Subcutaneous adipose tissue (tissue), 4 donors: ENCODE results near the gene CPVL. TPM values are rescaled to one million over a fixed set of nuclear protein-coding genes. Genes with fewer than 3 reads are reported as not detected.

Experiments
- total RNA-seq, 4 donors: library from RNA; depleted of rRNA; stranded (reverse); fragments of >200 nt; gene quantifications; one replicate each; pipeline ENCODE4 v1.1.0, GENCODE V29; 2016
- TF ChIP-seq, protein P1 (sequence below): fragments of 450-650 bp; IDR thresholded peaks from one replicate; pipeline ENCODE4 v1.5.1; 2016; ENCODE audit warnings: low read depth, mild to moderate bottlenecking, control low read depth, antibody characterized with exemption, moderate library complexity

Gene CPVL
- total RNA-seq, 4 donors from 2014 or later: 13.0 to 105 (median 36.5) TPM

DNA sequence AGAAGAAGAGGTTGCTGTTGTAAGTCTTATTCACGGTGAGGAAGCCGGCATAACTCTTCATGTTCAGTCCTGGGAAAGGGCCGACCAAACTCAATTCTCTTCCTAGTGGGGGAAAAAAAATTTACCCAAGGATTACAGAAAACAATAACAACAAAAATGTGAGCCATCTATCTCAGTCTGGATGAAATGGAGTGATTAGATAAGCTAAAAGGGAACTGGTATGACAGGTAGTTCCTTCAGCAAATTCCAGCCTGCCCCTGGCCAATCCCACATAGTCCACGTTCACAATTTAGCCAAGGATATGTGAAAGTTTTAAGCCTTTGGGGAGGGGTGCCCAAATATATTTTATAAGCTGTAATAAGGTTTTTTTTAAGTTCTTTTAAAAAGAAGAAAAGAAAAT lies 33.6 kb downstream of the CPVL start:
- TF ChIP-seq, protein P1, sequence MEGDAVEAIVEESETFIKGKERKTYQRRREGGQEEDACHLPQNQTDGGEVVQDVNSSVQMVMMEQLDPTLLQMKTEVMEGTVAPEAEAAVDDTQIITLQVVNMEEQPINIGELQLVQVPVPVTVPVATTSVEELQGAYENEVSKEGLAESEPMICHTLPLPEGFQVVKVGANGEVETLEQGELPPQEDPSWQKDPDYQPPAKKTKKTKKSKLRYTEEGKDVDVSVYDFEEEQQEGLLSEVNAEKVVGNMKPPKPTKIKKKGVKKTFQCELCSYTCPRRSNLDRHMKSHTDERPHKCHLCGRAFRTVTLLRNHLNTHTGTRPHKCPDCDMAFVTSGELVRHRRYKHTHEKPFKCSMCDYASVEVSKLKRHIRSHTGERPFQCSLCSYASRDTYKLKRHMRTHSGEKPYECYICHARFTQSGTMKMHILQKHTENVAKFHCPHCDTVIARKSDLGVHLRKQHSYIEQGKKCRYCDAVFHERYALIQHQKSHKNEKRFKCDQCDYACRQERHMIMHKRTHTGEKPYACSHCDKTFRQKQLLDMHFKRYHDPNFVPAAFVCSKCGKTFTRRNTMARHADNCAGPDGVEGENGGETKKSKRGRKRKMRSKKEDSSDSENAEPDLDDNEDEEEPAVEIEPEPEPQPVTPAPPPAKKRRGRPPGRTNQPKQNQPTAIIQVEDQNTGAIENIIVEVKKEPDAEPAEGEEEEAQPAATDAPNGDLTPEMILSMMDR: no peak

DNA sequence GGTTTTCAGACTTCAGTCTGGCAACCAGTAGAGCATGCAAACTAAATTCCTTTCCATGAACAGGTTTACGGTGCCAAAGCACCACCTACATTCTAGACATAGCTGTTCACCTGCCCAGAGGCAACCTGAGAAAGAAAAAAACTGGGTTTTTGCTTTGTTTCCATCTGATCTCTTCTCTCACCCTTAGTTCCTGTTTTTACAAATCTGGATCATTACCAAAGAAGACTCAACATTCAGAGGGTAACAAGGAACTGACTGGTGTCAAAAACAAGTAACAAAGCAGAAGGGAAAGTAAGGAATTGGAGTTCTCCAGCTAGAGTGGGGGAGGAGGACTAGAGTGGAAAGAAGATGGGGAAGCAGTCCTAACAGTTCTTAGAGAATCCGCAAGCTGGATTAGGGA lies 36.4 kb downstream of the CPVL start:
- TF ChIP-seq, protein P1: no peak

DNA sequence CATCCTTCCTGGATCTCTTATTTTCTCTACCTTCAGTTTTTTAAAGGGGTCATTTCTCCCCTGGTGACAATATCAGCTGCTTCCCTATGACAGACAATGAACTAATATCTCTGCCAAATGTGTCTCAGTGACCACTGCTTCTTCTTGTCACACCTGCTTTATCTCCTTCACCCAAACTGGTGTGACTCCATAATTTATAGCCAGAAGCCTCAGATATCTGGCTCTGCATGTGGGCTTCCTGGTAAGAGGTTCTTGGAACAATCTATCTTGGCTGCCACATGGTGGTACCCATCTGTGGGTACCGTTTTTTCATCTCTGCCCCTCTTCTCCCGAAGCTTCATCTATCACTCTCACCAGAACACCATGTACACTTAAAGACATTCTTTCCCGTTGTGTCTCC lies 37.0 kb downstream of the CPVL start:
- TF ChIP-seq, protein P1: no peak

DNA sequence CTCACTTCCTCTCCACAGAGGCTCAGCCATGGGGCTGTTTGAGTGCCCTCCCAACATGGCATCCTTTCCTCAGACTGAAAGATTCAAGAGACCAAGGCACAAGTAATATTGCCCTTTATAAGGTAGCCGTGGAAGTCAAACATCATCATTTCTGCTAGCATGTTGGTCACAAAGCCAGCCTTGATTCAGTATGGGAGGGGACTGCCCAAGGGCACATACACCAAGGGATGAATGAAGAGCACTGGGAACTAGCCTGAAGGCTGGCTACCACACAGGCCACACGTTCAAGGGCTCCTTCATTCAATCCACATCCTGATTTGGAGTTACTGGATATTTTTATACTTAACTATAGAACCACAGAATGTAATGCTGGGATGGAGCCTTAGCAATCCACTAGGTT lies 39.3 kb downstream of the CPVL start:
- TF ChIP-seq, protein P1: no peak

DNA sequence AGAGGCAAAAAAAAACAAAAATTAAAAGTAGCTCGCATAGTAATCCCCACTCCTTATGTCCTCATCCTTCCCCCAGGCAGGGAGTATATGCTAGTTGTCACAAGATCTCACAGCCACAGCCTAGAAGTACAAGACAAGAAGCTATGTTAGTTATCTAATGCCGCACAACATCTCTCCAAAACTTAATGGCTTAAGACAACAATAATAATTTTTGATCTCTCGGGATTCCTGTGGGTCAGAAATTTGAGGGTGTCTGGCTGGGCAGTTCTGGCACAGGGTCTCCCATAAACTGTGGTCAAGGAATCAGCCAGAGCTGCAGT lies 39.7 kb downstream of the CPVL start:
- TF ChIP-seq, protein P1: no peak

DNA sequence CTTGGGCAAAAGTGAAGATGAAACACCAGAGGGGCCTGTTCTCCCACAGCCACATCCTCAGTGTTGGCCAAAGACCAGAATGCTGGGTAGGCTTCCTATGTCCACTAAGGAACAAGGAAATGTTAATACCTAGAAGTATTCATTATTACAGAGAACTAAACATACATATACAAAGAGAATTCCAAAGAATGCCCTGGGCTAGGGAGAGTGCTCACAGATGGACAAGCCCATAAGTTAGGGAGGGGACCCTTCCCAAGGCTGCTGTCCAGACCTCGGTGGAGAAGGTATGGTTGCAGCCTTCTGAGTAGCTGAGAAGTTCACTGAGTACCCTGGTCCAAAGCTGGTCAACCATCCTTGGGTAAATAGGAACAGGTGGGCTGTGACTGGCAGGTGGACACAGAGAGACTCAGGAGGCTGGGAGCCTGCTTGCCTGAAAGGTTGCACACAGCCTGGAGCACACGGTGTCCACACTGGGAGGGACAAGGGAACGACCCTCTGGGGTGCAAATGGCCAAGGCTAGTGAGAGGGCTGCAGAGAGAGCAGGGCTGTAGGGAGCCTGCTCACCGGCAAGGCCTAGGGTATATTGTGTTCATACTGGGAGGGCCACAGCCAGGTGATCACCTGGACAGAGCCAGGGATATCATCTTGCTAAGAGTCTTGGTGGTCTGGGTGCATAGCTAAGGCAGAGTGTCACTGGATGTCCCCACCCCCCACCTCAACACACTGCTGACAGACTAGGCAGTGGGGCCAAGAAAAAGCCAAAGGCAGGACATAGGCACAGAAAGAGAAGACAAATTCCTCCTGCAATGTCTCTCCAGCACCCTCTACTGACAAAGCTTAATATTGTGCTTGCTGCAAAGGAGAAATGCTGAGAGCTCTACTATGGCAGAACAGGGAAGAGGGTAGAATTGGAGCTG lies 40.3 kb downstream of the CPVL start:
- TF ChIP-seq, protein P1: no peak

DNA sequence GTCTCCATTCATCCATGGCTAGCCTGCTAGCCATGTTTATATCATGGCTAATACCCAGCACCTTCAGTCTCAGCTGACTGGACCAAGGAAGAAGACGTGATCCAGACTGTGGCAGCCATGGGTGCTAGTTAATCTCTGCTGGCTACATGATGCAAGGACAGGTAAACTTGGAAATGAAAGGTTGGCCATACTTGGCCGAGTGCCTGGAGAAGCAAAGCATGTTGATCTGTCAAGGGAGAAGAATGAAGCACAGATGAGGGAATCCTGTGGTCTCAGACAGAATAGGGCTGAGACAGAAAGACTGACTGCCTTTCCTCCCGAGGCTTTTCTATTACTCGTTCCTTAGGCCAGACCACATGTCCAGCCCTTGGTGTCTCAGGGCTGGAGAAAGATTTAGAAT lies 41.1 kb downstream of the CPVL start:
- TF ChIP-seq, protein P1: no peak
